Endodermal cell (in vitro differentiated cells): Measurements from ENCODE around the gene BHLHE23. TPM values are rescaled to one million over a fixed set of nuclear protein-coding genes. Genes with fewer than 3 reads are reported as not detected.

Experiments
- DNase-seq: peaks from one replicate; pipeline ENCODE4 v3.0.0-alpha.2; 2017
- H3K27ac ChIP-seq: 2 replicates; pipeline ENCODE4 v1.5.1; 2013; ENCODE audit warnings: mild to moderate bottlenecking, low read depth, low read length, moderate library complexity
- H3K27me3 ChIP-seq: 2 replicates; pipeline ENCODE4 v1.6.1; 2013; ENCODE audit warnings: mild to moderate bottlenecking, low read length, moderate library complexity; ENCODE audit not compliant: insufficient read depth, control insufficient read depth, poor library complexity, severe bottlenecking
- H3K36me3 ChIP-seq: 2 replicates; pipeline ENCODE4 v1.7.0; 2013; ENCODE audit warnings: mild to moderate bottlenecking, low read length, moderate library complexity; ENCODE audit not compliant: control insufficient read depth, insufficient read depth
- H3K4me1 ChIP-seq: one replicate; pipeline ENCODE4 v1.7.0; 2013; ENCODE audit warnings: low read length; ENCODE audit not compliant: control insufficient read depth, insufficient read depth
- H3K4me3 ChIP-seq: 2 replicates; pipeline ENCODE4 v1.5.1; 2013; ENCODE audit warnings: mild to moderate bottlenecking, low read length, moderate library complexity
- H3K9ac ChIP-seq: 2 replicates; pipeline ENCODE4 v1.6.1; 2013; ENCODE audit warnings: mild to moderate bottlenecking, low read length, moderate library complexity; ENCODE audit not compliant: poor library complexity, severe bottlenecking; ENCODE audit errors: extremely low read depth
- H3K9me3 ChIP-seq: 2 replicates; pipeline ENCODE4 v1.6.1; 2013; ENCODE audit warnings: mild to moderate bottlenecking, low read length, moderate library complexity; ENCODE audit not compliant: control insufficient read depth
- H3K27ac Mint-ChIP-seq: 2 replicates; pipeline ENCODE4 v1.8.0; 2020; ENCODE audit warnings: mixed read lengths
- H3K27me3 Mint-ChIP-seq: 2 replicates; pipeline ENCODE4 v1.8.0; 2021; ENCODE audit warnings: mild to moderate bottlenecking, mixed read lengths; ENCODE audit not compliant: insufficient read depth
- H3K36me3 Mint-ChIP-seq: 2 replicates; pipeline ENCODE4 v1.8.0; 2020; ENCODE audit warnings: low read depth, mixed read lengths
- H3K4me1 Mint-ChIP-seq: 2 replicates; pipeline ENCODE4 v1.8.0; 2020; ENCODE audit warnings: mixed read lengths
- H3K4me3 Mint-ChIP-seq: 2 replicates; pipeline ENCODE4 v1.8.0; 2020; ENCODE audit warnings: mild to moderate bottlenecking, moderate library complexity, mixed read lengths
- H3K9me3 Mint-ChIP-seq: 2 replicates; pipeline ENCODE4 v1.8.0; 2020; ENCODE audit warnings: mild to moderate bottlenecking, mixed read lengths
- WGBS, 2 experiments: methylation state at CpG; one replicate each; pipeline versions ENCODE4 v1.1.5 to v1.1.7; 2013; ENCODE audit warnings: missing lambda C conversion rate in 2 of 2, mixed read lengths in 1 of 2; ENCODE audit not compliant: insufficient coverage in 1 of 2, insufficient read length in 1 of 2; 5-methylcytosine and 5-hydroxymethylcytosine counted together
- total RNA-seq, 2 donors: library from RNA; stranded (reverse); fragmentation: NEBNext Ultra II Directional in 1 of 2; extraction: Animal tissue kit (Norgen Biotek cat#: 25700) in 1 of 2; gene quantifications; 2 replicates in 1 of 2; 3 replicates in 1 of 2; pipeline ENCODE4 v1.2.1, GENCODE V29; 2021
- TF ChIP-seq, protein P1 (sequence below): fragments of 200-600 bp; sonication (generic); conservative IDR thresholded peaks from 2 replicates; pipeline ENCODE4 v1.5.0; 2021; ENCODE audit warnings: antibody characterized with exemption, mild to moderate bottlenecking

BHLHE23 gene
- total RNA-seq, 2 donors from 2014 or later: not detected

DNA sequence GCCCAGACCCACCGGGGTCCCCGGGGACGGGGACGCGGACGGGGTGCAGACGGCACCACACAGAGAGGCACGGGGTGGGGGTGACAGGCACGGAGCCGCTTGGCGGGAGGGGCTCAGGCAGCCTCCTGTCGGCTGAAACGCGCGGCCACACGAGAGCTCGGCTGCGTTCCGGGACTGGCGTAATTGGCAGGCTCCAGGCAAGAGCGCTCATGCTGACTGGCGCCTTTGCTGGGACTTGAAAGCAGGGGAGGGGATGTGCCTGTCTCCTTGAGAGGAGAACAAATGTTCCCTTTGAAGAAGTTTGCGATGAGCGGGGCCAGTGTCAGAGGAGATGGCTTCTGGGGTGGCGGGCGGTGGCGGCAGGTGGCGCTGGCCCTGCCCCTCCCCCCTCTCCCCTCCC, 25.8 kb downstream of the BHLHE23 start:
- H3K36me3 ChIP-seq: no peaks in the 10 kb centered on the region
- H3K27ac ChIP-seq: peak overlapping the region; percentile 94
- Mint-ChIP-seq H3K36me3 (no peaks in the 10 kb centered on the region), H3K27me3 (peaks cover 9% of the 10 kb centered on the region), H3K4me1 (peaks cover 4% of the 10 kb centered on the region), H3K9me3 (no peaks in the 10 kb centered on the region), H3K4me3 (no peak overlapping the region), H3K27ac (no peak overlapping the region)
- H3K9ac ChIP-seq: no peak overlapping the region
- H3K4me3 ChIP-seq: no peak overlapping the region
- H3K4me1 ChIP-seq: no peaks in the 10 kb centered on the region
- no peak for DNase-seq
- no peaks in the 10 kb centered on the region for H3K9me3 ChIP-seq
- H3K27me3 ChIP-seq: peaks cover 18% of the 10 kb centered on the region
- 71 to 86% methylated on average over 15 to 22 of the region's 28 CpGs for WGBS, 2 experiments
- TF ChIP-seq, protein P1, sequence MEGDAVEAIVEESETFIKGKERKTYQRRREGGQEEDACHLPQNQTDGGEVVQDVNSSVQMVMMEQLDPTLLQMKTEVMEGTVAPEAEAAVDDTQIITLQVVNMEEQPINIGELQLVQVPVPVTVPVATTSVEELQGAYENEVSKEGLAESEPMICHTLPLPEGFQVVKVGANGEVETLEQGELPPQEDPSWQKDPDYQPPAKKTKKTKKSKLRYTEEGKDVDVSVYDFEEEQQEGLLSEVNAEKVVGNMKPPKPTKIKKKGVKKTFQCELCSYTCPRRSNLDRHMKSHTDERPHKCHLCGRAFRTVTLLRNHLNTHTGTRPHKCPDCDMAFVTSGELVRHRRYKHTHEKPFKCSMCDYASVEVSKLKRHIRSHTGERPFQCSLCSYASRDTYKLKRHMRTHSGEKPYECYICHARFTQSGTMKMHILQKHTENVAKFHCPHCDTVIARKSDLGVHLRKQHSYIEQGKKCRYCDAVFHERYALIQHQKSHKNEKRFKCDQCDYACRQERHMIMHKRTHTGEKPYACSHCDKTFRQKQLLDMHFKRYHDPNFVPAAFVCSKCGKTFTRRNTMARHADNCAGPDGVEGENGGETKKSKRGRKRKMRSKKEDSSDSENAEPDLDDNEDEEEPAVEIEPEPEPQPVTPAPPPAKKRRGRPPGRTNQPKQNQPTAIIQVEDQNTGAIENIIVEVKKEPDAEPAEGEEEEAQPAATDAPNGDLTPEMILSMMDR: no peak

DNA sequence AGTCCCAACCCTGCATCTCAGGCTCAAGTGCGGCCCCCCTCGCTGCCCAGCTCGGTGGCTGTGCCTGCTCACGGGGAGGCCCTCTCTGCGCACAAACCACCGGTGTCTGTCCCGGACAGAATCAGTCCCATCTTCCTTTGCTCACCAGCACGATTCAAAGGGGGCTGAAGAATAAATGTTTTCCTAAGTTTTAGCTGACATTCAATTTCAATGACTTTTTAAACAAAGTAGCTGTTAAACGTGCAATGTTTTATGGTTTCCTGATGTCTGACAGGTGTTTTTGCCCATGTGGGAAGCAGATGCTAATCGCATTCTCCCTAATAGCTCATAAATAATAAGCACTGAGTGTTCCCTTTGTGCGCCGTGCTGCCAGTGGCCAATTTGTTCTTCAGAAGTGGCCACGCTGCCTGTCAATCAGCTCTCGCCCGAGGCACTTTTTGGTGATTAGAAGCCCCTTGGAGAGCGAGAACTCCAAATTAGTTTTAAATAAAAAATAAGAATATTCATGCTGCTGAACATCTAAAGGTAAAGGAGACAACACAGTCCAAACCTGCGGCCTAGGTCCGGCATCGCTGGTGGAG, 26.3 kb downstream of the BHLHE23 start:
- no peak for DNase-seq
- Mint-ChIP-seq H3K4me1 (peaks cover 4% of the 10 kb centered on the region), H3K4me3 (no peak overlapping the region), H3K9me3 (no peaks in the 10 kb centered on the region), H3K27me3 (peaks cover 13% of the 10 kb centered on the region), H3K27ac (no peak overlapping the region), H3K36me3 (no peaks in the 10 kb centered on the region)
- Histone ChIP-seq H3K27ac (peak overlapping the region; percentile 94), H3K27me3 (peaks cover 23% of the 10 kb centered on the region), H3K9ac (no peak overlapping the region), H3K4me3 (no peak overlapping the region), H3K36me3 (no peaks in the 10 kb centered on the region), H3K9me3 (no peaks in the 10 kb centered on the region), H3K4me1 (no peaks in the 10 kb centered on the region)
- TF ChIP-seq, protein P1: no peak
- 89 to 92% methylated on average over 15 to 18 of the region's 19 CpGs for WGBS, 2 experiments

DNA sequence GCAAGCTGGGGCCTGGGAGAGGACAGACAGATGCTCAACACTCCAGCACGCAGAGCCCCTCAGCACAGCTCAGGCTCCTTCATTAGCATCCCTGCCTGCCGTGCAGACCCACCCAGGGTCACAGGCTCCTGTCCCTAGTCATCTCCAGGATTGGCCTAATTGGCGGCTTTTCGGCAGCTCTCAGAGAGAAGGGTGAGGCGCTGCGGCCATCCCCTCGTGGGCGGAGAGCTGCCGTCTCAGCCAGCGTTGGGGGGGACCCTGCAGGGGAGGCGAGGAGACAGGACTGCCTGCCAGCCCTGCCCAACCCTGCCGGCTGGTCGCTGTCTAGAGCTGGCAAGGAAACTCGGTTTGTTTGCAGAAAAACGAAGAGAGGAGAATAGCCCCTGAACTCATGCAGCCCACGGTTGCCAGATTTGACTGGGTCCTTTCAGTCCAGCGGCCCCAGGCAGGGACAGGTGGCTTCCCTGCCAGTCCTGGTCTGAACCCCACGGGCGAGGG, 26.8 kb downstream of the BHLHE23 start:
- Mint-ChIP-seq H3K36me3 (no peaks in the 10 kb centered on the region), H3K4me3 (no peak overlapping the region), H3K9me3 (no peaks in the 10 kb centered on the region), H3K4me1 (peaks cover 3% of the 10 kb centered on the region), H3K27ac (no peak overlapping the region), H3K27me3 (peaks cover 16% of the 10 kb centered on the region)
- H3K27ac ChIP-seq: peak overlapping the region; percentile 94
- H3K27me3 ChIP-seq: peaks cover 29% of the 10 kb centered on the region
- no peaks in the 10 kb centered on the region for H3K36me3 ChIP-seq
- no peak for DNase-seq
- no peak overlapping the region for H3K4me3 ChIP-seq
- H3K9ac ChIP-seq: no peak overlapping the region
- H3K9me3 ChIP-seq: no peaks in the 10 kb centered on the region
- TF ChIP-seq, protein P1: no peak
- no peaks in the 10 kb centered on the region for H3K4me1 ChIP-seq
- 55 to 74% methylated on average over 12 to 19 of the region's 19 CpGs for WGBS, 2 experiments
